Endothelial cell of umbilical vein (primary cell): ENCODE measurements around the gene UBE2I.

Experiments used
- CTCF ChIP-seq, 2 donors: IDR thresholded peaks; 1 replicate in 1 of 2; 2 replicates in 1 of 2; pipeline ENCODE4 v1.5.1; 2011; ENCODE audit warnings: low read length in 2 of 2, mild to moderate bottlenecking in 2 of 2, moderate library complexity in 2 of 2, control low read depth in 1 of 2, inconsistent platforms in 1 of 2, low read depth in 1 of 2; ENCODE audit not compliant: insufficient read depth in 1 of 2; ENCODE audit errors: extremely low read depth in 1 of 2
- JUN ChIP-seq: IDR thresholded peaks from 2 replicates; pipeline ENCODE4 v1.6.1; 2011; ENCODE audit warnings: borderline replicate concordance, low read depth; ENCODE audit not compliant: insufficient read length, insufficient read depth
- MAX ChIP-seq: IDR thresholded peaks from 2 replicates; pipeline ENCODE4 v1.6.1; 2011; ENCODE audit not compliant: insufficient read depth, insufficient read length
- MYC ChIP-seq: IDR thresholded peaks from one replicate; pipeline ENCODE4 v1.6.1; 2011; ENCODE audit warnings: mild to moderate bottlenecking, low read depth, low read length
- POLR2A ChIP-seq: IDR thresholded peaks from 2 replicates; pipeline ENCODE4 v1.6.1; 2012; ENCODE audit warnings: low read depth, mild to moderate bottlenecking, control low read depth, low read length

GRCh38 chr16:1341495-1342420, 32.3 kb downstream of the UBE2I start:
- TF ChIP-seq CTCF (IDR thresholded peaks at IDR 0.05; ENCODE audit: extremely low read depth in 1 of 2, insufficient read depth in 1 of 2, low read depth in 1 of 2, low read length in 2 of 2) = no peak
- no peak for TF ChIP-seq JUN
- no peak for TF ChIP-seq MAX
- no peak for TF ChIP-seq MYC
- TF ChIP-seq POLR2A = no peak
